RWPE1 (cell line): ENCODE measurements around the gene ZNF208.

Experiments
- CTCF ChIA-PET: fragments of 350-600 bp; sonication (Branson Sonifier 250); formaldehyde crosslinking; extraction: SDS; loops from one replicate; lab custom pipeline; 2021; lab: Yijun Ruan, JAX
- POLR2A ChIA-PET: fragments of 400-600 bp; formaldehyde crosslinking; extraction: SDS; loops from one replicate; lab custom pipeline; 2020; ENCODE audit warnings: antibody characterized with exemption; ENCODE audit not compliant: low non-redundant PET; lab: Yijun Ruan, JAX
- DNase-seq: peaks from one replicate; pipeline ENCODE4 v3.0.0; 2012; ENCODE audit warnings: low spot score
- H3K27ac ChIP-seq: fragments of 450-650 bp; 2 replicates; pipeline ENCODE4 v1.5.1; 2017
- TF ChIP-seq, protein P1 (sequence below): fragments of 450-650 bp; conservative IDR thresholded peaks from 2 replicates; pipeline ENCODE4 v1.5.1; 2017; ENCODE audit warnings: low read depth, mild to moderate bottlenecking

Gene ZNF208

DNA sequence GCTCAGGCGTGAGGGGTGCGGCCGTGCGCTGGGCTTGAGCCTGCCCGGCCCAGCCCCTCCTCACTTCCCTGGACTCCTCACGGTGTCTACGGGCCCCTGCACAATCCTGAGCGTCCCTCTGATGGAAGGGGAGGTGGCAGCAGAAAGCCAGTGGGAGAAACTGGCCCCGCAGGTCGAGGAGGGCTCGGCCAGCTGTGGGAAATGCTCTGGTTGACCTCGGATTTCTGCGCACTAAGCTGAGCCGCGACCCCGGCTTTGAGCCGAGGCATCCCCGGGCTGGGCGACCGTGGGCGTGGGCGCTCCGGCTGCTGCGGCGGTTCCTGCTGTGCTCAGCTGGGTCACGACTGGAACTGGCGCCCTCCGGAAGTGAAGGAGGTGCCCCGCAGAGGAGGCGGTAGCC lies 70.1 kb downstream of the ZNF208 start:
- TF ChIP-seq, protein P1, sequence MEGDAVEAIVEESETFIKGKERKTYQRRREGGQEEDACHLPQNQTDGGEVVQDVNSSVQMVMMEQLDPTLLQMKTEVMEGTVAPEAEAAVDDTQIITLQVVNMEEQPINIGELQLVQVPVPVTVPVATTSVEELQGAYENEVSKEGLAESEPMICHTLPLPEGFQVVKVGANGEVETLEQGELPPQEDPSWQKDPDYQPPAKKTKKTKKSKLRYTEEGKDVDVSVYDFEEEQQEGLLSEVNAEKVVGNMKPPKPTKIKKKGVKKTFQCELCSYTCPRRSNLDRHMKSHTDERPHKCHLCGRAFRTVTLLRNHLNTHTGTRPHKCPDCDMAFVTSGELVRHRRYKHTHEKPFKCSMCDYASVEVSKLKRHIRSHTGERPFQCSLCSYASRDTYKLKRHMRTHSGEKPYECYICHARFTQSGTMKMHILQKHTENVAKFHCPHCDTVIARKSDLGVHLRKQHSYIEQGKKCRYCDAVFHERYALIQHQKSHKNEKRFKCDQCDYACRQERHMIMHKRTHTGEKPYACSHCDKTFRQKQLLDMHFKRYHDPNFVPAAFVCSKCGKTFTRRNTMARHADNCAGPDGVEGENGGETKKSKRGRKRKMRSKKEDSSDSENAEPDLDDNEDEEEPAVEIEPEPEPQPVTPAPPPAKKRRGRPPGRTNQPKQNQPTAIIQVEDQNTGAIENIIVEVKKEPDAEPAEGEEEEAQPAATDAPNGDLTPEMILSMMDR = no peak
- CTCF ChIA-PET = no interaction called here
- no peak for DNase-seq
- H3K27ac ChIP-seq = no peak overlapping the region
- POLR2A ChIA-PET = no interaction called here

- DNase-seq = no peak
- H3K27ac ChIP-seq = no peak overlapping the region
- CTCF ChIA-PET = no interaction called here
- TF ChIP-seq, protein P1 = no peak
- POLR2A ChIA-PET = no interaction called here
Measured at GRCh38 chr19:21934593-21934992, 76.2 kb downstream of the ZNF208 start.

DNA sequence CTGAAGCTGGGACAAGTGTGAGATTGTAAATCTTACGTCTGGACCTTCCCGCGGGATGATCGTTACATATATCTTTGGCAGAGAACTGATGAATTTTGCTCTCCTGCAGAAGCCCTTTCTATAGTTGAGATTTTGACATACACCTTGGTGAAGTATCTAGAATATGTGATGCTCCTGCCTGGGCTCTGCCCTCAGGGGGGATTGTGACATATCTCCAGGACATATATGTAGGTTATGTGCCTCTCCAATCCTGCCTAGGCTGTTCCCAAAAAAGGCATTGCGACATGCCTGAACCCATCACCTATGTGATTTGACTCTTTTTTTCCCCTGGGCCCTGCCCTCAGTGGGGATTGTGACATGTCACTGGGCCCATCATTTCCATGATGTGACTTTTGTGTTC lies 76.6 kb downstream of the ZNF208 start:
- DNase-seq = no peak
- TF ChIP-seq, protein P1 = no peak
- POLR2A ChIA-PET = no interaction called here
- CTCF ChIA-PET = no interaction called here
- no peak overlapping the region for H3K27ac ChIP-seq

- CTCF ChIA-PET = no interaction called here
- H3K27ac ChIP-seq = no peak overlapping the region
- POLR2A ChIA-PET = no interaction called here
- no peak for DNase-seq
- TF ChIP-seq, protein P1 = no peak
Measured at GRCh38 chr19:21922276-21922675, 88.5 kb downstream of the ZNF208 start.

DNA sequence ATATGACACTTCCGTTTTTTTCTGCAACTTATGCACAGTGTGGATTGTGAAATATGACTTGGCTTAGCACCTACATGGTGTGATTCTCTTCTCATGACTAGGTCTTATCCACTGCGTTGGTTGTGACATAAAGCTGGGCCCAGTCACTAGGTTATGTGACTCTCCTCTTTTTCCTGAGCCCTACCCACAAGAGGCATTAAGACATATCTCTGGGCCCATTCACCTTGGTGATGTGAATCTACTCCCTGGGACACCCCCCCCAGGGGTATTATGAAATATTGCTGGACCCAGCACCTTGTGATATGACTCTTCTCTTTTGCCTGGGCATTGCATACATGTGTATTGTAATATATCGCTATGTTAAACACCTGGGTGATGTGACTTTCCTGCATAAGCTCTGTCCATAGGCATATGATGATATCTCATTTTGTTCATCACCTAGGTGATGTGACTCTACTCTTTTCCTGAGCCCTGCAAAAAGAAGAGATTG lies 89.0 kb downstream of the ZNF208 start:
- POLR2A ChIA-PET = no interaction called here
- no peak overlapping the region for H3K27ac ChIP-seq
- no peak for DNase-seq
- TF ChIP-seq, protein P1 = no peak
- CTCF ChIA-PET = interaction anchor here (0.6 kb wide), 1 partner anchor 454 kb away, joined by 3 read pairs; no protein-coding TSS in a partner anchor

DNA sequence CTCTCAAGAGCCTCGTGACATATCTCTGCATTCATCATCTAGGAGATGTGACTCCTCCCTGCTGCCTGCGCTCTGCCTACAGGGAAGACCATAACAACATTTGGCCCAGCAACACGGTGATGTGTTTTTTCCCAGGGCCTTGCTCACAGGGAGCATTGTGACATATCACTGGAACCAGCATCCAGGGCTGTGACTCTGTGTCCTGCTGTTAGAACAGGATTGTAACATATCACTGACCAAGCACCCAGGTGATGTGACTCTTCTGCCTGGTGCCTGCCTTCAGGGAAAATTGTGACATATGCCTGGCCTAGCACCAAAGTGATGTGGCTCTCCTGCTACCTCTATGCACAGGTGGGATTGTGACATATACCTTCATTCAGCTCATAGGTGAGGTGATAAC lies 95.3 kb downstream of the ZNF208 start:
- POLR2A ChIA-PET = no interaction called here
- CTCF ChIA-PET = no interaction called here
- TF ChIP-seq, protein P1 = no peak
- H3K27ac ChIP-seq = no peak overlapping the region
- DNase-seq = no peak
